Right atrium auricular region (tissue), 2 donors: ENCODE results near the gene PRICKLE4. TPM values are rescaled to one million over a fixed set of nuclear protein-coding genes. Genes with fewer than 3 reads are reported as not detected.

Experiments
- DNase-seq: peaks from one replicate; pipeline ENCODE4 v3.0.0-alpha.2; 2019; ENCODE audit warnings: low spot score
- H3K27ac ChIP-seq, 2 donors: fragments of 200-600 bp; sonication (generic); 1 replicate in 1 of 2; 2 replicates in 1 of 2; pipeline ENCODE4 v1.5.1; 2016 to 2019
- H3K27me3 ChIP-seq, 2 donors: fragments of 200-600 bp; sonication (generic); one replicate each; pipeline versions ENCODE4 v1.5.1 to v1.6.0; 2017 to 2019
- H3K36me3 ChIP-seq: fragments of 200-600 bp; sonication (generic); one replicate; pipeline ENCODE4 v1.5.1; 2016
- H3K4me1 ChIP-seq, 2 donors: fragments of 200-600 bp; sonication (generic); one replicate each; pipeline versions ENCODE4 v1.5.1 to v1.6.0; 2017 to 2019
- H3K4me3 ChIP-seq, 2 donors: fragments of 200-600 bp; sonication (generic); 1 replicate in 1 of 2; 2 replicates in 1 of 2; pipeline ENCODE4 v1.5.1; 2017 to 2019; ENCODE audit warnings: mild to moderate bottlenecking in 1 of 2, moderate library complexity in 1 of 2
- H3K9me3 ChIP-seq, 2 donors: fragments of 200-600 bp; sonication (generic); one replicate each; pipeline ENCODE4 v1.5.1; 2019
- CTCF ChIP-seq, 2 donors: fragments of 200-600 bp; sonication (generic); IDR thresholded peaks; one replicate each; pipeline ENCODE4 v1.5.1; 2019; ENCODE audit warnings: antibody characterized with exemption in 2 of 2
- total RNA-seq, 2 donors: library from RNA; depleted of rRNA; stranded (reverse); fragments of >200 nt; gene quantifications; one replicate each; pipeline ENCODE4 v1.1.0, GENCODE V29; 2016

Gene PRICKLE4
- total RNA-seq, 2 donors from 2014 or later: 4.3 to 5.6 TPM

- Histone ChIP-seq H3K27ac (no peak overlapping the region), H3K4me1 (no peaks in the 10 kb centered on the region), H3K36me3 (no peaks in the 10 kb centered on the region), H3K27me3 (no peaks in the 10 kb centered on the region), H3K9me3 (no peaks in the 10 kb centered on the region), H3K4me3 (no peak overlapping the region)
- DNase-seq: no peak
- no peak for TF ChIP-seq CTCF (IDR thresholded peaks at IDR 0.05)
These were observed 44.3 kb downstream of the PRICKLE4 start for GRCh38 chr6:41824571-41825569.

- no peaks in the 10 kb centered on the region for H3K36me3 ChIP-seq
- H3K27ac ChIP-seq: no peak overlapping the region
- H3K9me3 ChIP-seq: no peaks in the 10 kb centered on the region
- H3K4me1 ChIP-seq: no peaks in the 10 kb centered on the region
- no peaks in the 10 kb centered on the region for H3K27me3 ChIP-seq
- TF ChIP-seq CTCF (IDR thresholded peaks at IDR 0.05): no peak
- no peak for DNase-seq
- H3K4me3 ChIP-seq: no peak overlapping the region
These were observed 45.9 kb downstream of the PRICKLE4 start for GRCh38 chr6:41826343-41827022.

GRCh38 chr6:41832263-41832662, 51.7 kb downstream of the PRICKLE4 start:
- TF ChIP-seq CTCF (IDR thresholded peaks at IDR 0.05): no peak
- no peaks in the 10 kb centered on the region for H3K9me3 ChIP-seq
- no peak for DNase-seq
- H3K36me3 ChIP-seq: no peaks in the 10 kb centered on the region
- no peaks in the 10 kb centered on the region for H3K27me3 ChIP-seq
- H3K4me1 ChIP-seq: no peaks in the 10 kb centered on the region
- no peak overlapping the region for H3K4me3 ChIP-seq
- no peak overlapping the region for H3K27ac ChIP-seq

GRCh38 chr6:41836022-41836659, 55.6 kb downstream of the PRICKLE4 start:
- Histone ChIP-seq H3K4me1 (no peaks in the 10 kb centered on the region), H3K4me3 (no peak overlapping the region), H3K27me3 (no peaks in the 10 kb centered on the region), H3K36me3 (no peaks in the 10 kb centered on the region), H3K9me3 (no peaks in the 10 kb centered on the region), H3K27ac (no peak overlapping the region)
- no peak for TF ChIP-seq CTCF (IDR thresholded peaks at IDR 0.05)
- DNase-seq: no peak

GRCh38 chr6:41836660-41837052, 56.1 kb downstream of the PRICKLE4 start:
- H3K36me3 ChIP-seq: no peaks in the 10 kb centered on the region
- no peak for DNase-seq
- H3K27me3 ChIP-seq: no peaks in the 10 kb centered on the region
- no peak for TF ChIP-seq CTCF (IDR thresholded peaks at IDR 0.05)
- no peaks in the 10 kb centered on the region for H3K4me1 ChIP-seq
- no peak overlapping the region for H3K4me3 ChIP-seq
- no peak overlapping the region for H3K27ac ChIP-seq
- no peaks in the 10 kb centered on the region for H3K9me3 ChIP-seq

Other genes with a start within 250 kb of the PRICKLE4 start
- 10 to 100 TPM in 1 of 2 donors, 1 to 10 TPM in 1; 9.3 to 20.2 TPM for gene FOXP4, start 234.4 kb upstream of the PRICKLE4 start, total RNA-seq
- 10 to 100 TPM in 1 of 2 donors, 1 to 10 TPM in 1; 1.5 to 12.3 TPM for gene MDFI, start 142.3 kb upstream of the PRICKLE4 start, total RNA-seq
- 10 to 100 TPM; 31.5 to 35.8 TPM for gene TFEB, start 45.2 kb upstream of the PRICKLE4 start, total RNA-seq
- gene PGC, start 33.4 kb upstream of the PRICKLE4 start, total RNA-seq: not detected
- gene FRS3, start 882 bp upstream of the PRICKLE4 start, total RNA-seq: 1 to 10 TPM; 2.6 to 3.4 TPM
- gene TOMM6, start 6.9 kb downstream of the PRICKLE4 start, total RNA-seq: 100 to 1,000 TPM; 130 to 172 TPM
- 1 to 10 TPM; 1.3 to 1.7 TPM for gene USP49, start 114.6 kb downstream of the PRICKLE4 start, total RNA-seq
- 1 to 10 TPM; 8.6 to 8.8 TPM for gene MED20, start 140.4 kb downstream of the PRICKLE4 start, total RNA-seq
- gene BYSL, start 140.7 kb downstream of the PRICKLE4 start, total RNA-seq: 1 to 10 TPM; 3.0 to 7.6 TPM
- 100 to 1,000 TPM in 1 of 2 donors, 10 to 100 TPM in 1; 78.7 to 129 TPM for gene CCND3, start 161.0 kb downstream of the PRICKLE4 start, total RNA-seq